Keratinocyte (primary cell): ENCODE measurements around the gene PCGF2. TPM values are rescaled to one million over a fixed set of nuclear protein-coding genes. Genes with fewer than 3 reads are reported as not detected.

Experiments used
- DNase-seq: peaks from one replicate; pipeline ENCODE4 v3.0.0-alpha.2; 2011; ENCODE audit warnings: low read depth, missing footprints, low spot score
- FAIRE-seq: peaks from 2 replicates; lab custom pipeline; 2011; peaks lifted over from hg19 to GRCh38; lab: Jason Lieb, UNC
- H2AFZ ChIP-seq: 2 replicates; pipeline ENCODE4 v1.6.0; 2012; ENCODE audit warnings: low read length, control low read depth, inconsistent platforms; ENCODE audit not compliant: control insufficient read depth
- H3K27ac ChIP-seq: 2 replicates; pipeline ENCODE4 v1.5.1; 2011; ENCODE audit warnings: low read length; ENCODE audit not compliant: control insufficient read depth, insufficient read depth
- H3K27me3 ChIP-seq: 3 replicates; pipeline ENCODE4 v1.6.0; 2011; ENCODE audit warnings: low read length; ENCODE audit not compliant: control insufficient read depth, insufficient read depth; ENCODE audit errors: extremely low read depth
- H3K36me3 ChIP-seq, 2 experiments: 2 replicates in 1 of 2; 3 replicates in 1 of 2; pipeline ENCODE4 v1.5.1; 2011; ENCODE audit warnings: low read length in 2 of 2, mild to moderate bottlenecking in 1 of 2; ENCODE audit not compliant: control insufficient read depth in 2 of 2, insufficient read depth in 2 of 2; ENCODE audit errors: extremely low read depth in 1 of 2
- H3K4me1 ChIP-seq: 3 replicates; pipeline ENCODE4 v1.5.1; 2011; ENCODE audit warnings: low read length; ENCODE audit not compliant: control insufficient read depth, insufficient read depth; ENCODE audit errors: extremely low read depth
- H3K4me2 ChIP-seq: 3 replicates; pipeline ENCODE4 v1.6.0; 2011; ENCODE audit warnings: low read depth, low read length; ENCODE audit not compliant: control insufficient read depth, insufficient read depth; ENCODE audit errors: extremely low read depth
- H3K4me3 ChIP-seq, 3 experiments: fragments of 200-600 bp in 1 of 3; sonication (generic) in 1 of 3; 2 replicates in 2 of 3; 3 replicates in 1 of 3; pipeline ENCODE4 v1.5.1; 2011 to 2016; ENCODE audit warnings: low read length in 3 of 3, mild to moderate bottlenecking in 3 of 3, control low read depth in 2 of 3, inconsistent platforms in 1 of 3, low read depth in 1 of 3, mixed read lengths in 1 of 3, mixed run types in 1 of 3, moderate library complexity in 1 of 3; ENCODE audit not compliant: control insufficient read depth in 2 of 3, insufficient read depth in 2 of 3; ENCODE audit errors: extremely low read depth in 1 of 3
- H3K79me2 ChIP-seq: 2 replicates; pipeline ENCODE4 v1.6.0; 2012; ENCODE audit warnings: low read length; ENCODE audit not compliant: control insufficient read depth, insufficient read depth
- H3K9ac ChIP-seq: 3 replicates; pipeline ENCODE4 v1.6.0; 2011; ENCODE audit warnings: low read length; ENCODE audit not compliant: control insufficient read depth, insufficient read depth; ENCODE audit errors: extremely low read depth
- H3K9me1 ChIP-seq: 3 replicates; pipeline ENCODE4 v1.6.0; 2011; ENCODE audit warnings: low read length; ENCODE audit not compliant: control insufficient read depth, insufficient read depth; ENCODE audit errors: extremely low read depth
- H3K9me3 ChIP-seq: 2 replicates; pipeline ENCODE4 v1.5.1; 2012; ENCODE audit warnings: low read depth, low read length; ENCODE audit not compliant: control insufficient read depth
- H4K20me1 ChIP-seq: 3 replicates; pipeline ENCODE4 v1.6.0; 2011; ENCODE audit warnings: low read length; ENCODE audit not compliant: control insufficient read depth, insufficient read depth; ENCODE audit errors: extremely low read depth
- CTCF ChIP-seq, 3 experiments: IDR thresholded peaks in 1 of 3; conservative IDR thresholded peaks in 1 of 3; optimal IDR thresholded peaks in 1 of 3; 2 replicates in 2 of 3; 3 replicates in 1 of 3; pipeline versions ENCODE3 to v1.5.1; 2011; ENCODE audit warnings: low read length in 3 of 3, mild to moderate bottlenecking in 3 of 3, moderate library complexity in 2 of 3, control low read depth in 1 of 3, inconsistent platforms in 1 of 3; ENCODE audit not compliant: insufficient read depth in 2 of 3; ENCODE audit errors: extremely low read depth in 1 of 3
- EZH2 ChIP-seq: IDR thresholded peaks from one replicate; pipeline ENCODE4 v1.6.1; 2012; ENCODE audit warnings: inconsistent platforms, mild to moderate bottlenecking, low read length, moderate library complexity
- dilution Hi-C: fragments of 300-500 bp; cut with MboI; formaldehyde crosslinking; loops from one replicate; pipeline ENCODE4 v1.7.0; 2020; ENCODE audit warnings: low sequenced_read_pairs; ENCODE audit not compliant: extremely low pct_ligation_motif_present
- polyA plus RNA-seq, 5 experiments: library from polyadenylated mRNA; depleted of rRNA in 3 of 5; stranded (reverse) in 3 of 5; stranded (forward) in 1 of 5; unstranded in 1 of 5; fragments of >200 nt; gene quantifications; 1 replicate in 1 of 5; 2 replicates in 3 of 5; 3 replicates in 1 of 5; pipeline versions ENCODE4 v1.2.1 to v1.2.3, GENCODE V29; 2011 to 2012; ENCODE audit warnings: missing spikeins in 2 of 5, low read depth in 1 of 5, low replicate concordance in 1 of 5

Gene PCGF2
- polyA plus RNA-seq, 1 donor (not counting 4 experiments of a cell fraction or from before 2014, with no cell fraction given): 4.1 TPM

- Histone ChIP-seq H3K27ac (peak overlapping the region; percentile 72), H3K36me3 (no peaks in the 10 kb centered on the region), H4K20me1 (no peaks in the 10 kb centered on the region), H2AFZ (peak overlapping the region; percentile 70), H3K4me2 (peak overlapping the region; percentile 96), H3K9me1 (no peaks in the 10 kb centered on the region), H3K9me3 (no peaks in the 10 kb centered on the region), H3K27me3 (peaks cover 3% of the 10 kb centered on the region), H3K4me1 (peaks cover 38% of the 10 kb centered on the region), H3K4me3 (peak overlapping the region; percentile 51 to 84 (median 82)), H3K79me2 (no peaks in the 10 kb centered on the region), H3K9ac (peak overlapping the region; percentile 85)
- DNase-seq (no peak), FAIRE-seq (no peak)
- dilution Hi-C loops: no loop called here
- no peak for TF ChIP-seq EZH2
These were observed 45.8 kb downstream of the PCGF2 start for GRCh38 chr17:38702166-38702915.

- Histone ChIP-seq H3K27ac (peak overlapping the region; percentile 66), H2AFZ (peak overlapping the region; percentile 24), H3K4me2 (peak overlapping the region; percentile 55), H3K9me3 (no peaks in the 10 kb centered on the region), H3K9ac (peak overlapping the region; percentile 85), H3K36me3 (no peaks in the 10 kb centered on the region), H3K4me3 (peak overlapping the region; percentile 51 to 68 (median 66)), H3K27me3 (peaks cover 3% of the 10 kb centered on the region), H3K4me1 (peaks cover 37% of the 10 kb centered on the region), H3K9me1 (no peaks in the 10 kb centered on the region), H3K79me2 (no peaks in the 10 kb centered on the region), H4K20me1 (no peaks in the 10 kb centered on the region)
- FAIRE-seq (no peak), DNase-seq (no peak)
- dilution Hi-C loops: no loop called here
- no peak for TF ChIP-seq EZH2
These were observed 46.5 kb downstream of the PCGF2 start for GRCh38 chr17:38701504-38702165.

- peaks cover 24% of the 10 kb centered on the region for H3K4me1 ChIP-seq
These were observed 49.4 kb downstream of the PCGF2 start for GRCh38 chr17:38698760-38699159.

More at GRCh38 chr17:38698760-38699159, 49.4 kb downstream of the PCGF2 start:
- no peak overlapping the region for H3K27ac ChIP-seq
- H4K20me1 ChIP-seq: no peaks in the 10 kb centered on the region
- no peaks in the 10 kb centered on the region for H3K79me2 ChIP-seq
- no peak overlapping the region for H3K9ac ChIP-seq
- H3K4me2 ChIP-seq: no peak overlapping the region
- H3K4me3 ChIP-seq: no peak overlapping the region
- no peaks in the 10 kb centered on the region for H3K9me1 ChIP-seq
- FAIRE-seq: no peak
- no peaks in the 10 kb centered on the region for H3K36me3 ChIP-seq
- H3K9me3 ChIP-seq: no peaks in the 10 kb centered on the region
- dilution Hi-C loops: no loop called here
- peaks cover 3% of the 10 kb centered on the region for H3K27me3 ChIP-seq
- no peak for DNase-seq
- TF ChIP-seq CTCF (optimal IDR thresholded peaks at IDR 0.05 in 1 of 3, IDR thresholded peaks at IDR 0.05 in 1 of 3, conservative IDR thresholded peaks at IDR 0.05 in 1 of 3; ENCODE audit: extremely low read depth in 1 of 3, insufficient read depth in 2 of 3, low read length in 3 of 3) (no peak), EZH2 (no peak)
- no peak overlapping the region for H2AFZ ChIP-seq
